HG03175 (cell line): ENCODE data around the gene PDE7B.

Experiments
- ATAC-seq: cut with Tn5 transposase; IDR thresholded peaks from one replicate; pipeline ENCODE4 v1.9.1; 2021; ENCODE audit warnings: mild to moderate bottlenecking, moderate library complexity; ENCODE audit not compliant: unreplicated experiment

Gene PDE7B

DNA sequence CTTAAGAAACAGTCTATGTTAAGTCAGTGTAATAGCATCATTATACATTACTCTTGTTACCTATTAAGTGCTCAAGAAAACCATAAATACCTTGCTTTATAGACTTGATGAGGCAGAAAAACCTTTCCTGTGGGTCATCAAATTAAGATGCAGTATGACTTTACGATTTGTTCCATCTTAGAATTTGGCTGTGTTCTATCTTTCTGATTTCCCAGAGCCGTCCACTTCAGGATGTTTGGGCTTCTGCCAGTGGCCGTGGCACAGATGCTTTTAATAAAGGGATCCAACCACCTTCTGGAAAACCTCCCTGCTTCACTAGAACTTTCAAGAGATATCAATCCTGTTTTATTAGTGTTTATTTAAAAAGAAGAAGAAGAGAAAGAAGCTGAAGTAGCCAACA, 71.2 kb downstream of the PDE7B start:
- no peak for ATAC-seq

DNA sequence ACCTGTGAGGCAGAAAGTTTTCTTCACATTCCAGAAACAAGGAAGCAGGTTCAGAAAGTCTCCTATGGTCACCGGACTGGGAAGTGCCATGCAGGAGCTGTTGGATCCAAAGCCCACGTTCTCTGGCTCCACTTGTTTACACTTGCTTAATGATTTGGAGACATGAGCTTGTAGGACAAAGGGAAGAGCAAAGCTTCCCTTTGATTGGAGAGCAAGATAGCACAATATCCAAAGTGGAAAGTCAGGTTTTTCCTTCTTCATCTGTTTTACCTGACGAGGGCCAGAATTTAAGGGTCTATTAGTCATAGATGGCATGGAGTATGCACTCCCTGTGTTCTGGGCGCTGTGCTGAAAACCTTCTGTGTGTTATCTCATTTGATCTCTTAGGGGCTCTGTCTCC, 81.2 kb downstream of the PDE7B start:
- no peak for ATAC-seq

DNA sequence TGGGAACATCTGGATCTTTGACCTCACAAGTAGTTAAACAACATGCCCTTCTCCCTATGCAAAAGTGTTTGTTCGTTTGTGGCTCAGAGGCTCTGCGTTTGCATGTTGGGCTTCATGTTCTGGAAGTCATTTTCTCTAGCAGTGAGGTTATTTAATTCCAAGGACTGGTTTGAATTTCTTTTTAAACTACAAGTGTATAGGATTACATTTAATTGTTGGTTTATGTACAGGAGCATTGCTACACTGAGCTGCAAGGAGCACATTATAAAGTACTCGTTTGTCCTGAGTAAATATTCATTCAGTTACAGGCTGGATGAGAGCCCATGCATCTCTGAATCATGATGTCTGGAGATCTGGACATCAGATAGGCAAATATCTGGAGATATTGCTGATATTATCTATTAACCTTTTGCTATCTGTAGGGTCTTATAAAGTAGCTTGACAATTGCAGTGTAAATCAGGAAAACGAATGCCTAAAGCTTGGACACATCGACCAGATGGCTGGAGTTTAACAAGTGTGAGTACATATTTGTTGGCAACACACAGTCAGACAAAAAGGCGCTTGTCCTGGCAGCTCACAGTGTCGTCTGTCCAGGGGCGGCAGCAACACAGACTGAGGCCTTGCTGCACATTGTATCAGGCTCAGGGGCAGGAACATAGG, 84.6 kb downstream of the PDE7B start:
- no peak for ATAC-seq

DNA sequence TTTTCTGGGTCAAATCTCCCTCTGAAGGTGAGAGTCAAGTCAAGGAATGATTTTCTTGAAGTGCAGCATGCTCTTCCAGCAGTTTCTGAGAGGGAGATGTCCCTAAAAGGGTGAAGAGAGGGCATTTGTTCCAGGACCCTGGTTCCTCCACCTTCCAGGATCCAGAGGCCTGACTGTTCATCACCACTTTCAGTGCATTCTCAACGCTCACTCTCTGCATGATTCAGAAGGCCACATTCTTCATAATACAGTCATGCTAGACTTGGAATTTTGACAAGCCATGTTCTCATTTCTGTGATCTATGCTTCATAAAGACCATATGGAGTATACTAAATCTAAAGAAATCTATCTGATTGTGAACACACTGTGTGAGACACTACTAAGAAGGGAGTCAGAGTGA, 85.1 kb downstream of the PDE7B start:
- no peak for ATAC-seq

DNA sequence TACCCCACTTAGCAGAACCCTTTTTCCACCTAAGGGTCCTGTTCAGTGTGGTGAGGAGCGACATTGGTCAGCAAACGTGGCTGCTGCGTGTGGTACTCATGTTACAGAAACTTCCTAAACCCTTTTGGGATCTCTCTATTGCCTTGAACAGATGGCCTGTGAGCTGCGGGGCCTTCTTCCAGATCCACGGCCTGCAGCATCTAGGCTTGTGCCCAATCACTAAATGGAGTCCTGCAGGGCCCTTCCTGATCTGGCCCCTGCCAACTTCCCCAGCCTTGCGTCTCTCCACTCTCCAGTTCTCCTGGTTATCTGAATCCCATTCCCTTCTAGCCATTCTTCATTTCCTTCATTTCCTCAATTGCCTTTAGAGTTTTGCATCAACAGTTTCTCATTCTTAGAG, 85.6 kb downstream of the PDE7B start:
- ATAC-seq = no peak

DNA sequence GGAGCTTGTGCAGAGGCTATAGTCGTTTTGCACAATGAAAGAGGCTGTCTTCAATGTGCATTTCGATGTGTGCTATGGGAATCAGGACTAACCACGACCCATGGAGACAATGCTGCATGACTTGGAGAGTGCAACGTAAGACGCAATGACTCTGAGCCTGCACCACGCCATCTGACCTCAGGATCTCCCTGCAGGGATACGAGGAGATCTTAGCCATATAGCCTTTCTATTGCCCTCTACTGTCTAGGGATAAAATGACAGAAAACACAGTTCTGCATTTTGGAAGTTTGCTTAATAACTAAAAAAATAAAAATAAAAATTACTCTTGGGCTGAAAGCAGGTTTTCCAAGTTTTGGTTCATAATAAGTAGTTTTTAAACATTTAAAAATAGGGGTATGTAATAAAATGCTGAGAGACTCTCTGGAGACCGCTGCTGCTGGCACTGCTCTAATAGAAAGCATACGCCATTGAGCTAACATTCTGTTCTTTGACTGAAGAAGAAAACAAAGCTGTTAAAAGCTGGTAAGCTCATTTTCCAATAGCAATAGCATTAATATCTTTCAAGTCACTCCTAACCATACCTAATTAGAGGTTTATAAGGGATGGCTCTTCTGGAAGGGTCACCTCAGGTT, 87.2 kb downstream of the PDE7B start:
- ATAC-seq = no peak

DNA sequence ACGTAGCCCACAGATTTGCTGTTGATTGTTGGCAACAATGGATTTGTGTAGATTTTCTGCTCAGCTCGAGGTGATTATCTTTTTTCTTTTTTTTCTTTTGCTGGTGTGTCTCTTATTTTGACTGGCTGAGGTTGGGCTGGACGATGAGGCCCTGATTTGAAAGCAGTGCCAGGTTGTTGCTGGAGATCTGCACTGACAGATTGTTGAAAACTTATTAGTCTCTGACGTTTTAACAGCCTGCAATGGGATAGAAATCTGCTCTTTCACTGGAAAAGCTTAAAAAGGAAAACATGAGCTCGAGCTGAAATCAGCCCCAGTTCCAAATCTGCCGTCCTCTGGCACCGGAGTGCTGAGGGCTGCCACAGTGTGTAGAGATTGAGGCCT, 87.7 kb downstream of the PDE7B start:
- no peak for ATAC-seq

DNA sequence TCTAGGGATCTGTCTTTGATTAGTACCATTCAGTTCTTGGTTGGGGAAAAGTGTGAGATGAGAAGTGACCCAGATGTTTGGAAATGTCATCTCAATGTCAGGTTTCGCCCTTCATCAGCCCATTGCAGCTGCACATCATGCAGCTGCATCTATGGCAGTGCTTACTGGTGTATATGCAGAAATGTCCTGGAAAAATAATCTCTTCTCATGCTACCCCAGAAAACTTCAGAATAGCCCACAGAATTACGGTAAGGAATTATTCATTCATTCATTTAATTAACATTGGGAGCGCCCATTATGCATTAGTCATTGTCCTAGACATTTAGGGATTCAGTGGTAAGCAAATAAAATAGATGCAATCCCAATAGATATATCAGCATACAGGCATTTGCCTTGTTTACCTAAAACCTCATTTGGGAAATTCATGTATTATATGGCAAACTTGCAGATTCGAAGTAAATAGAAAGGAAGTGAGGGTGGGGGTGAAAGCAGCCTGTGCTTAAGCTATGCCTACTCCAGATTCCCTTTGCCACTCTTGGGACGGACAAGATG, 89.2 kb downstream of the PDE7B start:
- no peak for ATAC-seq

DNA sequence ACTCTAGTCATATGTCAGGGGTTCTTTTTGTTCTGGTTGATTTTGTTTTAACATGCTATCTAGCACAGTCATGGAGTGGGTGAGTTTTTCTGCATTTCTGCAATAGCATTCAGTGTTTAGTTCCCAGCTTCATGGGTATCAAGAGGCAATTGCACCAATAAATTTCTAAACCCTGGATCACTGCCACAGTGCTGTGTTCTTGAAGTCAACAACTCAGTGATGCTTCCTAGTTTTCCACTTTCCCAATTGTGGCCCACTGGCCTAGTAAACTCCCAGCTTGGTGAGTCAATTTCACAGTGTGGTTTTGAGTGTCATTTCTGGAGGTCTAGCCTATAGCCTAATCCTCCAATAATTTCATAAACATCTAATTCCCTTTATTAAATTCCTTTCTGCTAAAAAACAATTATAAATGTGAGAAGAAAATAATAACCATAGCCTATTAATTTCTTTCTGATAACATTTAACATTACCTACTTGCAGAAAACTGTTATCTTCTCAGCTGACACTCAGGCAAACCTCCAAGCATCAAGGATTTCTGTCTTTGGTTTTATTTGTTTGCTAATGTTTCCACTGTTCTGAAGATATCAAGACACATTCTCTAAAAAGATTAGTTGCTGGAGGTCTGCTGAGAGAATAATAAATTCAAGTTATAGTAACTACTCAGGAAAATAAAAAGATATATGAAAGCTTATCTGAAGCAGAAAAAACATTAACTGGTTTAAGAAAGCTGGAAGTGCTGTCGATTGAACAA, 89.9 kb downstream of the PDE7B start:
- ATAC-seq = no peak

DNA sequence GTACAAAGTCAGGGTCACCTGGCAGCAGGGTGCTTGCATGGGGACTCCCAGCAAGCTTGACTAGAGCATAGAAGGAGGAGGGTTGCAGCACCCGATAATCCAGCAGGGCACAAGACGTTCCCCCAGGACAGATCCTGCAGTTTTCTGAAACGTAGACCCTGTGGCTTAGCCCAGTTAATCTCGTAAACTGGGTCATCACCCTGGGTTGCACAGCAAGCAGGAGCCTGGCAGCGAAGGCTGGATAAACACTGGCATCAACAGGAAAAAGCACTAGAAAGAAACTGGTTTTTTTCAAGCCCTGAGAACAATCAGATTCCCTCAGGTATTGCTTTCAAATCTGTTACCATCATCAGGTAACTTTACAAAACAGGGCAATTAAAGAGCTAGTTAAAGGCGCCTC, 92.6 kb downstream of the PDE7B start:
- no peak for ATAC-seq

DNA sequence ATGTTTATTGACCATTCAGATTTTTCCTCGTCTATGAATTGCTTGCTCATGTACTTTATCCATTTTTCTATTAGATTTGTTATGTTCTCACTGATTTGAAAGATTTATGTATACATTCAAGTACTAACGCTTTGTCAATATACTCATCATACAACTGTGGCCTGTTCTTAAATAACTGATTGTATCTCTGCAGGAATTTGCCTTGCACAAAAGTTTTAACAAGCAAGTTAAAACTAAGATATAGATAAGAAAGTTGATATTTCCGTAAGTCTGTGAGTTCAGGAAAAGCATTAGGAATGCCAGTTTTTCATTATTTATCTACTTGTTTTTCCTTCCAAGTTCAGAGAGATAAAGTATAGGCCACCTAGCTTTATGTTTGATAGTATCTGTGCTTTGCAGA, 95.2 kb downstream of the PDE7B start:
- ATAC-seq = no peak

DNA sequence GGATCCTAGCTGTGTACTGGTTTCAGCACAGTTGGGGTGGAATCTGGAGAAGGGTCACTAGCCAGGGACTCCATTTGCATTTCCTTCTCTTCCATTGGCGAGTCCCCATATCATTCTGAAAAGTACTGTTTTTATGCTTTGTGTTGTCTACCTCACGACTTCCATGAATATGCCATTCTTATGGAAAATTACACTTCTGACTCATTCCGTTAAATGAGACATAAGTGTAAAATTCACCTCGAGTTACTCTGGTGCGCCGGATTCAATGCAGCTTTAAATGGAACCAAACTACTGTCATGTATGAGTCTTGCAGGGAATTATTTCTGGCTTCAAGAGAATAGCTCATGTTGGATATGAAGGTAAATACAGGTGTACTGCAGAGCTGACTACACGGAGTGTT, 99.2 kb downstream of the PDE7B start:
- no peak for ATAC-seq

DNA sequence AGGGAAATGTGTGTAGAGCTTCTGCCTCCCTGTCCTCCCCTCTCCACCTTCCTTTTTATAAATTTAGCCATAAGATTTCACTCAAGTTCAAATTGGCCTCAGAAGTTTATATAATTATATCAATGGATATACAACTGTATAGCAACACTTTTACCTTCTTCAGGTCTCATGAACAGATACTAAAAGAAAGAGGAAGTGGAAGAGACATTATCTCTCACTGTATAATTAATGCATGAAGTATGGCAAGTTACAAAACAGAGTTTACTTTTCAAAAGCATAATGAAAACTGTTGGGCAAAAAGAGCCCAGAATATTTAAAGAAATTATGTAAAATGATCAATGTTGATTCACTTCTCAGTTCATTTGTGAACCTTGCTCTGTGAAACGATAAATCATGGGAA, 99.7 kb downstream of the PDE7B start:
- ATAC-seq = no peak

DNA sequence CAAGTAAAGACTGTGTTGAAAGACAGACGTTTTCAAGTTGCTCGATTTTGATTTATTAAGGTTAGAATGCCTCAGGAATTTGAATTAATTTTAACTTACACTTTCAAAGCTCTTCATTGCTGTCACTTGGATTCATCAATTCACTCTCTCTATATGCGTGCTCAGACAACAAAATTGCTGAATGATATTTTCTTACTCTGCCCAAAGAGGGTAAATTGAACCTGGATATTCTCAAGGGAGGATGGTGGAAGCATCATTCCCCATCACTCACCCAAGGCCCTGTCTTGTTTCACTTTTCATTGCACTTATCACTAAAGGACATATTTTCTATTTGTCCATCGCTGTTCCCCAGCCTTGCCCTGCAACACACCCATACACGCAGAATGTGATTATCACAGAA, 102.3 kb downstream of the PDE7B start:
- no peak for ATAC-seq

DNA sequence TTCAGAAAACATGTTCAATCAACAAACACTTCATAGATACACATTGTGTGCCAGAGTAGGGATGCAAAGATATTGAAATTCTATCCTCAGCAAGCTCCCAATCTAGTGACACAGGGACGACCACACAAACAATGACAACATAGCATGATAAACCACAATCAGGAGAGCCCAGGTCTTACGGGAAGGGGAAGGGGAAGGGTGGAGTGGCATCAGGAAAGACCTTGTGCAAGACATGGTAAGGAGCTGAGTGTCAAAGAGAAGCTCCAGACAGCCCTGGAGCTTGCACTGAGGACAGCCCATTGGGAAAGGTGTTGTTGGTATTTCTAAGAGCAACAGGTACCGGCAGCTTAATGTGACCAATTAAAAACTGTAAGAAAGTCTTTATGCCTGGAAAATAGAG, 103.6 kb downstream of the PDE7B start:
- no peak for ATAC-seq

DNA sequence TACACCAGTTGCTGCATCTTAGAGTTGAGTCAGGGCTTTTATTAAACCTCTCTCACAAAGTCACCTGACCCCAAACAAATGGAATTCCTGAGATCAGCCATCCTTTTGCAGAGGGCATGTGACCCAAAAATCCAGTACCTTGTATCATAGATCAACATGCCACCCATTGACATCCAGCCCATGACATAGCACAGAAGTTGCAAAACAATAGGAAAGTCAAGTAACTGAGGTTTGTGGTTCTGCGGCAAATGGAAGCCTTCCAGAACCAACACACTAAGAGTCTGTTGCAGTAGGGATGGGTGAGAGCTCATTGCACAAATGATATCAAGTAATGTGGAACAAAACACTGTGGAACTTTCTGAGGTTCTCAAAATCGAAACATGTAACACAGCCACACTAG, 111.2 kb downstream of the PDE7B start:
- ATAC-seq = no peak

DNA sequence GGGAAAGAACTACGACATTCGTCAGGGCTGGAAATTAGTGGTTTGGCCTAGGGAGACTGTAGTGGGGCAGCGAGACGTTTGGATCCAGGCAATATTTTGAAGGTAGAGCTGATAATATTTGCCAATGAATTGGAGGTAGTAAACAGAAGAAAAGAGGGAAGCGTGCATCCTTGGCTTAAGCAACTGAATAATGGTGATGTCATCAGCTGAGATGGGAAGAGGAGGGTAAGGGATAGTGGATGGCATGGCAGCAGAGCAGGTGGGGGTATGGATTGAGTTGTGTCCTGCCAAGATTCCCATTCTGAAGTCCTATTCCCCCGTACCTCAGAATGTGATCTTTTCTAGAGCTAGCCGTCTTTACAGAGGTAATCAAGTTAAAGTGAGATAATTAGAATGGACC, 119.2 kb downstream of the PDE7B start:
- no peak for ATAC-seq

DNA sequence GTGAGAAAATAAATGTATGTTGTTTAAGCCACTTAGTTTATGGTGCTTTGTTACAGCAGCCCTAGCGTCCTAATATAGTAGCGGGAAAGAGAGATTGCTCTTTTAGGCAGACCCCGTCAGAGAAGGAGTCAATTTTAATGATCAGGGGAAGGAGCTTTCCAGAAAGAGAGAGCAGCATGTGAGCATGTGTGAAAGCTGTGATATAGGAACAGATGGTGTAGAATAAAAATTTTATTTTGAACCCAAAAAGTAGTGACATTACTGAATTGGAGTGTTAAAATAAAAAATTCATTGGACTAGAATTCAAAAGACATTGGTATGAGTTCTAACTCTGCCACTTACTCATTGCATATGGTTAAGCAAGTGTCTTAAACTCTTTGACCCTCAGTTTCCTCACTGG, 119.8 kb downstream of the PDE7B start:
- no peak for ATAC-seq

DNA sequence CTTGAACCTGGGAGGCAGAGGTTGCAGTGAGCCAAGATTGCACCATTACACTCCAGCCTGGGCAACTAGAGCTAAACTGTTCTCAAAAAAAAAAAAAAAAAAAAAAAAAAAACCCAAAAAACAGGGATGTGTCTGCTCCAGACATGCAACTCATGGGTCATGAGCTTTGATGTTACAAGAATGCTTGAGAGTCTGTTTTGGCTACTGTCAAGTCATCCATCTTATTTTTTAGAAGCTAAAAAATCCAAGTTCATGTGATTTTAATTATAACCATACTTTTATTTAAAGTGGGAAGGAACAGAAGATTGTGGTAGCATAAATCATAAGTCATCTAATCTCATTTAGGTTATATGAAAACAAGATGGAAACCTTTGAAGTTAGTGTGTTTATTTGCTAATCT, 120.6 kb downstream of the PDE7B start:
- no peak for ATAC-seq

DNA sequence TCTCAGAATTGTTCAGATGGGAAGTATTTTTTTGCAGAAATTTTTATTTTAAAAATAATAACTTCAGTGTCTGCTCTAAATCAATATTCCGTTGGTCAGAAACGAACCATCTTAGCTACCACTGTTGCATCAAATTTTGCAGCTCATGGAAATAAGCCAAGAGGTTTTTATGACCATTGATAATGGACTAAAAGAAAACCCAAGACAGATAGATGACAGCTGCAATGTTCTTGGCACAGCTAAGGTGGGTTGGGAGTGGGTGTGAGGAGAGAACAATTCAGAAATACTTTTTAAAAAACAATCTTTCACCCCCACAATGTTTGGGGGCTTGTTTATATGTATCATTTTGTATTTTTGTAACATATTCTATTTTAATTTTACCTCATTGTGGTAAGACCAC, 121.1 kb downstream of the PDE7B start:
- no peak for ATAC-seq

DNA sequence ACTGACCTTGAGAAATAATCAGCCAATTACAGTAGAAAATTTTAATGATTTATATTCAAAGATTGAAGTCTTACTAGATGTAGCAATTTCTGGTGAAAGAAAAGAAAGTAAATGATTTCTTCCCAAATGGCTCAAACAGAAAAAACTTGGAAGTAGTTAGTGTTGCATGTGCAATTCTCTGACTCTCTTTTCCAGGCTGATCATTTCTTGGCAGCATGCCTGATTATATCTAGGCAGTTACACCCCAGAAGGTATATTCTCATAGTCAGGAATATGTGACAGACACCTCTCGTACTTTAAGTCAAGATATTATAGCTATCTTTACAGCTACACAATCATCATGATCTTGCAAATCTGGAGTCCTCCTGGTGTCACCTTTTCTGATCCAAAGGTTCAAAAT, 122.9 kb downstream of the PDE7B start:
- no peak for ATAC-seq

DNA sequence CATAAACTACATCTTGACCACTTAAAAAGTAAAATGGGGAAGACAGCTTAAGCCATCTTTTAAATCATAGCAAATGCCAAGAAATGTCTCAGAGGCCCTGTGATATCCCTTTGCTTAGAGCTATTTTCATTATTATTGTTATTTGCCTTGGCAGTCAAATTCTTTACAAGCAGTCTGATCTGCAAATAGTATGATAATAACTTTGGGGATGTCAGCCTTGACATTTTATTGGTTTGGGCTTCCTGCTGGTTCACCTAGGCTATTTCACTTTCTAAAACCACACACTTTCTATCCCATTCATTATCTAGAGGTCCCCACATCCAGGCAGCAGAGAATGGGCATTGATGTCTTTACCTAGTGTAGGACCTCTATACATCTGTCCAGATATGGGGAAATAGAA, 125.1 kb downstream of the PDE7B start:
- ATAC-seq = no peak
